HepG2 (cell line): ENCODE data around the gene AGBL1. TPM values are rescaled to one million over a fixed set of nuclear protein-coding genes. Genes with fewer than 3 reads are reported as not detected.

Experiments
- ATAC-seq: fragments of 200-7000 bp; cut with Tn5 transposase; 3 replicates; pipeline ENCODE4 v1.9.1; 2020; ENCODE audit warnings: mild to moderate bottlenecking, moderate library complexity
- BruUV-seq: library from RNA; stranded (reverse); fragments of 400-500 nt; replicated peaks from 2 replicates; lab custom pipeline; 2021; lab: Mats Ljungman, UMichigan
- CTCF ChIA-PET: fragments of 300-600 bp; formaldehyde crosslinking; extraction: SDS; loops from one replicate; lab custom pipeline; 2021; ENCODE audit warnings: low total read pairs, inconsistent platforms, low intra/inter-chr PET ratio; lab: Yijun Ruan, JAX
- POLR2A ChIA-PET: fragments of 350-600 bp; sonication (Branson Sonifier 250); formaldehyde crosslinking; loops from one replicate; lab custom pipeline; 2020; ENCODE audit warnings: antibody characterized with exemption, inconsistent platforms; lab: Yijun Ruan, JAX
- DNase-seq: peaks from one replicate; pipeline ENCODE4 v3.0.0-alpha.2; 2015; ENCODE audit warnings: low spot score
- FAIRE-seq: peaks from 3 replicates; lab custom pipeline; 2011; peaks lifted over from hg19 to GRCh38; lab: Jason Lieb, UNC
- H2AFZ ChIP-seq: one replicate; pipeline ENCODE4 v1.6.1; 2011; ENCODE audit warnings: low read length, inconsistent platforms
- H3K27ac ChIP-seq: fragments of 300-600 bp; 3 replicates; pipeline ENCODE4 v1.8.0; 2011; ENCODE audit warnings: mixed run types, mild to moderate bottlenecking, mixed read lengths, low read length, inconsistent platforms; ENCODE audit not compliant: insufficient read depth; ENCODE audit errors: extremely low read length
- H3K27me3 ChIP-seq, 2 experiments: fragments of 200-600 bp in 1 of 2; 2 replicates in 1 of 2; 3 replicates in 1 of 2; pipeline versions ENCODE4 v1.6.0 to v1.8.0; 2011; ENCODE audit warnings: low read length in 2 of 2, mild to moderate bottlenecking in 2 of 2, moderate library complexity in 2 of 2, inconsistent platforms in 1 of 2; ENCODE audit not compliant: insufficient read depth in 2 of 2, control insufficient read depth in 1 of 2
- H3K36me3 ChIP-seq, 2 experiments: fragments of 200-600 bp in 1 of 2; replicated peaks in 1 of 2; 2 replicates in 1 of 2; 3 replicates in 1 of 2; pipeline versions ENCODE4 v1.5.1 to v1.8.0; 2011; ENCODE audit warnings: low read length in 2 of 2, inconsistent platforms in 1 of 2; ENCODE audit not compliant: insufficient read depth in 2 of 2, control insufficient read depth in 1 of 2
- H3K4me1 ChIP-seq: 2 replicates; pipeline ENCODE4 v1.5.1; 2012; ENCODE audit warnings: low read length, inconsistent platforms; ENCODE audit not compliant: insufficient read depth
- H3K4me2 ChIP-seq: 2 replicates; pipeline ENCODE4 v1.6.0; 2011; ENCODE audit warnings: low read depth, low read length, inconsistent platforms
- H3K4me3 ChIP-seq, 3 experiments: fragments of 200-600 bp in 1 of 3; sonication (generic), shearing (Covaris generic) in 1 of 3; replicated peaks in 1 of 3; 2 replicates each; pipeline ENCODE4 v1.5.1; 2011 to 2016; ENCODE audit warnings: low read length in 3 of 3, inconsistent platforms in 2 of 3, low read depth in 2 of 3, mild to moderate bottlenecking in 2 of 3, control low read depth in 1 of 3, mixed read lengths in 1 of 3; ENCODE audit not compliant: insufficient read depth in 1 of 3
- H3K79me2 ChIP-seq: one replicate; pipeline ENCODE4 v1.6.1; 2011; ENCODE audit warnings: low read length, inconsistent platforms; ENCODE audit not compliant: insufficient read depth
- H3K9ac ChIP-seq: 2 replicates; pipeline ENCODE4 v1.6.0; 2011; ENCODE audit warnings: mild to moderate bottlenecking, low read depth, low read length, inconsistent platforms; ENCODE audit not compliant: insufficient read depth
- H3K9me3 ChIP-seq: 2 replicates; pipeline ENCODE4 v1.5.1; 2012; ENCODE audit warnings: mild to moderate bottlenecking, low read length
- H4K20me1 ChIP-seq: 2 replicates; pipeline ENCODE4 v1.6.0; 2011; ENCODE audit warnings: inconsistent platforms, mild to moderate bottlenecking, low read length, moderate library complexity; ENCODE audit not compliant: insufficient read depth
- ATF4 ChIP-seq, 2 experiments: fragments of 450-650 bp in 1 of 2; sonication (generic) in 1 of 2; formaldehyde crosslinking; IDR thresholded peaks; 2 replicates each; pipeline versions ENCODE4 v1.5.0 to v1.8.0; 2020 to 2022; ENCODE audit warnings: mild to moderate bottlenecking in 1 of 2, missing genetic modification reagents in 1 of 2
- DNMT1 ChIP-seq: sonication (generic); formaldehyde crosslinking; IDR thresholded peaks from 2 replicates; pipeline ENCODE4 v1.5.1; 2020; ENCODE audit warnings: mild to moderate bottlenecking, missing genetic modification reagents
- DR1 ChIP-seq: sonication (generic); formaldehyde crosslinking; IDR thresholded peaks from 2 replicates; pipeline ENCODE4 v1.8.0; 2021; ENCODE audit warnings: mild to moderate bottlenecking, missing genetic modification reagents, inconsistent platforms
- ESRRA ChIP-seq: sonication (generic); formaldehyde crosslinking; IDR thresholded peaks from 2 replicates; pipeline ENCODE4 v1.5.1; 2020; ENCODE audit warnings: mild to moderate bottlenecking, low read depth, missing genetic modification reagents
- EZH2 ChIP-seq: conservative IDR thresholded peaks from 2 replicates; pipeline ENCODE4 v1.6.1; 2012; ENCODE audit warnings: mild to moderate bottlenecking, low read depth, low read length, moderate library complexity
- GATAD1 ChIP-seq: IDR thresholded peaks from 2 replicates; pipeline ENCODE4 v1.6.1; 2016; ENCODE audit warnings: missing genetic modification reagents, missing compliant biosample characterization
- KDM6A ChIP-seq: IDR thresholded peaks from 2 replicates; pipeline ENCODE4 v1.6.1; 2016; ENCODE audit warnings: low read depth
- MAF1 ChIP-seq: sonication (generic); formaldehyde crosslinking; IDR thresholded peaks from 2 replicates; pipeline ENCODE4 v1.5.0; 2020; ENCODE audit warnings: missing genetic modification reagents, borderline replicate concordance
- NFATC3 ChIP-seq: sonication (generic); formaldehyde crosslinking; IDR thresholded peaks from 2 replicates; pipeline ENCODE4 v1.5.1; 2020; ENCODE audit warnings: mild to moderate bottlenecking, missing genetic modification reagents
- PAX8 ChIP-seq: sonication (generic); formaldehyde crosslinking; IDR thresholded peaks from 2 replicates; pipeline ENCODE4 v1.8.0; 2022; ENCODE audit warnings: mild to moderate bottlenecking, missing genetic modification reagents, borderline replicate concordance
- POLR2AphosphoS2 ChIP-seq: IDR thresholded peaks from 2 replicates; pipeline ENCODE4 v1.6.1; 2011; ENCODE audit warnings: low read depth, low read length, improper control_type of control experiment
- SIN3B ChIP-seq: fragments of 150-350 bp; IDR thresholded peaks from 2 replicates; pipeline ENCODE4 v1.6.1; 2014; ENCODE audit warnings: low read length
- ZNF501 ChIP-seq: sonication (generic); formaldehyde crosslinking; IDR thresholded peaks from 2 replicates; pipeline ENCODE4 v1.5.1; 2020; ENCODE audit warnings: mild to moderate bottlenecking, moderate library complexity, missing genetic modification reagents
- ZNF530 ChIP-seq: sonication (generic); formaldehyde crosslinking; IDR thresholded peaks from 2 replicates; pipeline ENCODE4 v1.5.0; 2020; ENCODE audit warnings: low read depth, mild to moderate bottlenecking, missing genetic modification reagents
- ZNF709 ChIP-seq: sonication (generic); formaldehyde crosslinking; IDR thresholded peaks from 2 replicates; pipeline ENCODE4 v1.5.0; 2020; ENCODE audit warnings: mild to moderate bottlenecking, missing genetic modification reagents
- WGBS: methylation state at CpG from one replicate; pipeline ENCODE4 v1.1.6; 2017; ENCODE audit warnings: low lambda C conversion rate; 5-methylcytosine and 5-hydroxymethylcytosine counted together
- in situ Hi-C: cut with HindIII; loops from 2 replicates; pipeline ENCODE4 v1.10.0; 2017; ENCODE audit warnings: low pct_unique_long_range_greater_than_20kb; ENCODE audit not compliant: extremely low pct_ligation_motif_present
- intact Hi-C: fragments of 100-400 bp; cut with micrococcal nuclease; formaldehyde crosslinking; loops from one replicate; pipeline ENCODE4 v1.10.0; 2022; ENCODE audit not compliant: unreplicated experiment
- polyA plus RNA-seq, 8 experiments: library from polyadenylated mRNA; depleted of rRNA in 3 of 8; stranded (reverse) in 7 of 8; unstranded in 1 of 8; fragments of >200 nt; fragmentation: Illumina TruSeq in 4 of 8; extraction: Trizol in 4 of 8; gene quantifications; 2 replicates each; pipeline versions ENCODE4 v1.2.1 to v1.2.3, GENCODE V29; 2011 to 2016; ENCODE audit warnings: low read depth in 4 of 8, missing spikeins in 1 of 8, mixed read lengths in 1 of 8; ENCODE audit not compliant: insufficient read depth in 1 of 8
- total RNA-seq, 5 experiments: library from RNA; depleted of rRNA; stranded (reverse); fragments of >200 nt; fragmentation: Illumina TruSeq; extraction: Trizol; gene quantifications; 2 replicates each; pipeline ENCODE4 v1.2.3, GENCODE V29; 2016; ENCODE audit warnings: low read depth in 1 of 5
- TF ChIP-seq, protein P1 (sequence below): IDR thresholded peaks from 2 replicates; pipeline ENCODE4 v1.6.1; 2016; ENCODE audit warnings: missing genetic modification reagents, missing compliant biosample characterization
- TF ChIP-seq, protein P2 (sequence below): sonication (generic); formaldehyde crosslinking; IDR thresholded peaks from 2 replicates; pipeline ENCODE4 v1.4.0; 2020; ENCODE audit warnings: missing genetic modification reagents
- TF ChIP-seq, protein P3 (sequence below): IDR thresholded peaks from 2 replicates; pipeline ENCODE4 v1.6.1; 2016; ENCODE audit warnings: low read depth, control low read depth

AGBL1 gene
- total and polyA plus RNA-seq, 2 of the 13 experiments (the other 11 are each of a cell fraction or from before 2014, with no cell fraction given): 0.01 TPM; not detected in 1

DNA sequence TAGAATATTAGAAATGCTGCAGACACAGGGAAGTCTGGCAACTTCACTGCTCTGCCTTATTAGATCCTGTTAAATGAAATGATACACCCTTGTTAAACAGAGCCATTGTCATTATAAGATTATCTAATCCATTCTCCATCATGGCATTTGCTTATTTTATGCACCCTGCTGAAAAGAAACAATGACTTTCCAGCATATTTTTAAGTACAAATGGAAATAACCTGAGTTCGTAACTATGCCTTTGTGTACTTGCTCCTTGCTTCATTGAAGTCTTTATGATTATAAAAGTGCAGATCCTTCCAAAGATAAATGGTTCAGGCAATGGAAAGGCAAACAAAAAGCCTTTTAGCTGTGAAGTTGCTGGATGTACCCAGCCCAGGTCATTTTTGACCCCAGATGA is 195.7 kb downstream of the AGBL1 start:
- H3K79me2 ChIP-seq: no peaks in the 10 kb centered on the region
- H3K9ac ChIP-seq: no peak overlapping the region
- 11% methylated on average over 1 of the region's 1 CpG for WGBS
- intact Hi-C loops (no loop called here), in situ Hi-C loops (no loop called here)
- no peaks in the 10 kb centered on the region for H4K20me1 ChIP-seq
- no peak overlapping the region for H2AFZ ChIP-seq
- TF ChIP-seq ESRRA (CRISPR knock-in tag) (no peak), DR1 (CRISPR knock-in tag) (no peak), EZH2 (no peak), ZNF530 (CRISPR knock-in tag) (no peak), GATAD1 (CRISPR knock-in tag) (no peak), MAF1 (CRISPR knock-in tag) (no peak)
- TF ChIP-seq, protein P1, sequence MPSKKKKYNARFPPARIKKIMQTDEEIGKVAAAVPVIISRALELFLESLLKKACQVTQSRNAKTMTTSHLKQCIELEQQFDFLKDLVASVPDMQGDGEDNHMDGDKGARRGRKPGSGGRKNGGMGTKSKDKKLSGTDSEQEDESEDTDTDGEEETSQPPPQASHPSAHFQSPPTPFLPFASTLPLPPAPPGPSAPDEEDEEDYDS: no peak
- TF ChIP-seq, protein P2, sequence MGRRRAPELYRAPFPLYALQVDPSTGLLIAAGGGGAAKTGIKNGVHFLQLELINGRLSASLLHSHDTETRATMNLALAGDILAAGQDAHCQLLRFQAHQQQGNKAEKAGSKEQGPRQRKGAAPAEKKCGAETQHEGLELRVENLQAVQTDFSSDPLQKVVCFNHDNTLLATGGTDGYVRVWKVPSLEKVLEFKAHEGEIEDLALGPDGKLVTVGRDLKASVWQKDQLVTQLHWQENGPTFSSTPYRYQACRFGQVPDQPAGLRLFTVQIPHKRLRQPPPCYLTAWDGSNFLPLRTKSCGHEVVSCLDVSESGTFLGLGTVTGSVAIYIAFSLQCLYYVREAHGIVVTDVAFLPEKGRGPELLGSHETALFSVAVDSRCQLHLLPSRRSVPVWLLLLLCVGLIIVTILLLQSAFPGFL (CRISPR knock-in tag): no peak
- no peak overlapping the region for H3K4me2 ChIP-seq
- no peaks in the 10 kb centered on the region for H3K36me3 ChIP-seq
- ATAC-seq (no peak), FAIRE-seq (no peak), DNase-seq (no peak)
- no peaks in the 10 kb centered on the region for H3K9me3 ChIP-seq
- POLR2A ChIA-PET: no interaction called here
- H3K4me1 ChIP-seq: no peaks in the 10 kb centered on the region
- CTCF ChIA-PET: no interaction called here
- no TSS peak for BruUV-seq
- no peak overlapping the region for H3K27ac ChIP-seq
- no peak overlapping the region for H3K4me3 ChIP-seq
- H3K27me3 ChIP-seq: no peaks in the 10 kb centered on the region; a peak in 1 of 5 replicates

DNA sequence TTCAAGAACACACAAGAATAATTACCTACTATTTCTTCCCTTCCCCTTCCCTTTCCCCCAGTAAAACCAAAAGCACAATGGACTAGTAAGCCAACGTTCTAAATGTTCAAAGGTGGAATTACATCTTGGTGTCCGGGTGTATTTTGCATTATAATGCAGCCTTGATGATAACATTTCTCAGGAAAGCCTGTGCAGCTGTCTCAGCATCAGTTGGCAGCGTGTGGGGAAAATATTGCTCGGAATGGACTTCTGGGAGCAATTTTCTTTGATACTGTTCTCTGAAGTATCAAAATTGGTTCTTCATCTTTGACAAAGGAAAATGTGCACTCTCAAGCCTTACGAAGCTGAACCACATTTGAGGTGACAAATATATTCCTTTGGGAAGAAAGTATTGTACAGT is 198.9 kb downstream of the AGBL1 start:
- H3K79me2 ChIP-seq: no peaks in the 10 kb centered on the region
- intact Hi-C loops: no loop called here
- in situ Hi-C loops: no loop called here
- no TSS peak for BruUV-seq
- H2AFZ ChIP-seq: no peak overlapping the region
- DNase-seq (no peak), FAIRE-seq (no peak), ATAC-seq (no peak)
- H3K9me3 ChIP-seq: no peaks in the 10 kb centered on the region
- CTCF ChIA-PET: no interaction called here
- no peaks in the 10 kb centered on the region for H3K36me3 ChIP-seq
- H3K4me2 ChIP-seq: no peak overlapping the region
- no peak overlapping the region for H3K9ac ChIP-seq
- H3K27ac ChIP-seq: no peak overlapping the region
- POLR2A ChIA-PET: no interaction called here
- H3K4me3 ChIP-seq: no peak overlapping the region
- no peaks in the 10 kb centered on the region for H3K4me1 ChIP-seq
- H3K27me3 ChIP-seq: no peaks in the 10 kb centered on the region; a peak in 1 of 5 replicates
- no peaks in the 10 kb centered on the region for H4K20me1 ChIP-seq
- 4% methylated on average over 5 of the region's 5 CpGs for WGBS
- TF ChIP-seq PAX8 (CRISPR knock-in tag) (no peak), POLR2AphosphoS2 (no peak), NFATC3 (CRISPR knock-in tag) (no peak), ATF4 (CRISPR knock-in tag; IDR thresholded peaks at IDR 0.05) (no peak), SIN3B (no peak), DNMT1 (CRISPR knock-in tag) (no peak), ZNF709 (CRISPR knock-in tag) (no peak), KDM6A (CRISPR knock-in tag) (no peak), ZNF501 (CRISPR knock-in tag) (no peak)
- TF ChIP-seq, protein P3, sequence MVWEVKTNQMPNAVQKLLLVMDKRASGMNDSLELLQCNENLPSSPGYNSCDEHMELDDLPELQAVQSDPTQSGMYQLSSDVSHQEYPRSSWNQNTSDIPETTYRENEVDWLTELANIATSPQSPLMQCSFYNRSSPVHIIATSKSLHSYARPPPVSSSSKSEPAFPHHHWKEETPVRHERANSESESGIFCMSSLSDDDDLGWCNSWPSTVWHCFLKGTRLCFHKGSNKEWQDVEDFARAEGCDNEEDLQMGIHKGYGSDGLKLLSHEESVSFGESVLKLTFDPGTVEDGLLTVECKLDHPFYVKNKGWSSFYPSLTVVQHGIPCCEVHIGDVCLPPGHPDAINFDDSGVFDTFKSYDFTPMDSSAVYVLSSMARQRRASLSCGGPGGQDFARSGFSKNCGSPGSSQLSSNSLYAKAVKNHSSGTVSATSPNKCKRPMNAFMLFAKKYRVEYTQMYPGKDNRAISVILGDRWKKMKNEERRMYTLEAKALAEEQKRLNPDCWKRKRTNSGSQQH (CRISPR knock-in tag): no peak
